CD4-positive, alpha-beta T cell treated with Interleukin-17A for 4 hours (primary cell): ENCODE measurements around the gene URGCP.
"Not testable (repeated sequence)": the region's sequence is repeated elsewhere in the genome, so short reads cannot be mapped to it uniquely, and the experiment has no call there.

Experiments used
- DNase-seq: peaks from one replicate; pipeline ENCODE4 v3.0.0-alpha.2; 2020; ENCODE audit warnings: mixed read lengths

Gene URGCP

DNA sequence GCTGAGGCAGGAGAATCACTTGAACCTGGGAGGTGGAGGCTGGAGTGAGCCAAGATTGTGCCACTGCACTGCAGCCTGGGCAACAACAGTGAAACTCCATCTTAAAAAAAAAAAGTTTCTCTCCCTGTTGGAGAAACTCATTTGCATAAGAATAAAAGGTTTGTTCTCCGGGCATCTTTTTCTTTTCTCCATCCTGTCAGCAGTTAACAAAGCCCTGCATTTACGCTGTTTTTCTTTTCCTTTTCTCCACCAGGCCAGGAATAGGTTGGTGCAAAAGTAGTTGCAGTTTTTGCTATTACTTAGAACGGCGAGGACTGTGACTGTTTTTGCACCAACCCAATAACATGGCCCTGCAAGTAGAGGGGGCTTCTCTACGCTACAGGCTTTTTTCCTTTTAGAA lies 9.5 kb upstream of the URGCP start:
- no peak for DNase-seq

DNA sequence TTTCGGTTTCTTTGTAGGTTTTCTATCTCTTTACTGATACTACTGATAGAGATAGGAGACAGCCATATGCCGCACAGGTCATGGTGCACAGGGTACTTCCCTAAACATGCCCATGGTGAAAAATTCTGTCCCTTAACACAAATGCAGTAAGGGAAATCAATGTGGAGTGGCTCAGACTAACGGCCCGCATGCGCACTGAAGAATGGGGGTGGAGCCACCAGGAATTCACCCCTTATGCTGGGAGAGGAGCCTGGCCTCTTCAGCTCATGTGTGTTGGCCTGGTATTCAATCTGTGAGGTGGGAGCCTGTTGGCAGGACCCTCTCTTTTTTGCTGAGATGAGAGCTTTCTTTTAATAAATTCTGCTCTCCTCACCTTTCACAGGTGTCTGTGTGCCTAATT lies 8.4 kb upstream of the URGCP start:
- no peak for DNase-seq

DNA sequence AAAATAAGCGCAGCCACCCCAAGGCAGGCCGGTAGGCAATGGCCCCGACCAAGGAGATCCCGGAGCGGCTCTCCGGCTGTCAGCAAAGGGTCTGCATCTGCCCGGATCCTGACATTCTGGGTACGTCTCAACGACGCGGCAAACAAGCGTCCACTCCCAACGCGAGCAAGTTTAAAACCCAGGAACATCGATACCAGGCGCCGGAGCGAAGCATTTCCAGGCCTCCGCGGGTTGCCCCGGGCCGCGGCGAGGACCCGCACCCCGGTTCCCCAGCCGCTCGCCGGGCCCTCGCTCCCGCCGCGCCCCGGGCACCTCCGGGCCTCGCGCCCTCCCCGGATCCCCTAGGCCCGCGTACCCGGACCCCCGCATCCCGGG lies 453 bp downstream of the URGCP start:
- peak; percentile 41 for DNase-seq

DNA sequence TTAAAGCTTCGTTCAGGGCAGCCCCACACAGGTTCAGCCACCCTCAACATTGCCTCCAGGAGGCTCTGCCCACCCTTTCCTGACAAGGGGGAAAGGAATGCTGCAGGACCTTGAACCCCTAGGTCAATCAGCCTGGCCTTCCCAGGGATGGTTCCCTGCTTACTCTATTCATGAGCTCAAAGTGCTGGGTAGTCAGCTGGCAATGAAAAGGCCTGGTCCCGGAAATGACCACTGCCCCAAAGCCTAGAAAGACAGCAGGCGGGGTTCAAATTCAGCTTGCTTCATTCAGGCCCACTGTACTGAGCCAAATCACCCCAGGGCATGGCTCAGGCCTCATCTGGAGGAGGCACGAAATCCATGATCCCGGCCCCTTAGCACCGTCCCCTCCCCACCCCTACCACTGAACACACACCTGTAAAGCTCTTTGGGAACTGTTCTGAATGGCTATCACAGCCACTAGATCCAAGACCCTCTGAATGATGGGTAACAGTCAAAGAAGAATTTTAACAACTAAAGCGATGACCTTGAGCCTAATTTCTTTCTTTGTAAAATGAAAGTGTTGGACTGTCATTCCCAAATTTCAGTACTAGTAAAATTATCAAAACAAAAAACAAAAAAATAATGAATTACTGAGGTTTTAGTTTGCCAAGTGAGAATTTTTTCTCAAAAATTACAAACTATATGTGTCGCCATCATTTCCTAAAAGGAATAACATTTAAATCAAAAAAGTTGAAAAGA lies 1.0 kb downstream of the URGCP start:
- no peak for DNase-seq

DNA sequence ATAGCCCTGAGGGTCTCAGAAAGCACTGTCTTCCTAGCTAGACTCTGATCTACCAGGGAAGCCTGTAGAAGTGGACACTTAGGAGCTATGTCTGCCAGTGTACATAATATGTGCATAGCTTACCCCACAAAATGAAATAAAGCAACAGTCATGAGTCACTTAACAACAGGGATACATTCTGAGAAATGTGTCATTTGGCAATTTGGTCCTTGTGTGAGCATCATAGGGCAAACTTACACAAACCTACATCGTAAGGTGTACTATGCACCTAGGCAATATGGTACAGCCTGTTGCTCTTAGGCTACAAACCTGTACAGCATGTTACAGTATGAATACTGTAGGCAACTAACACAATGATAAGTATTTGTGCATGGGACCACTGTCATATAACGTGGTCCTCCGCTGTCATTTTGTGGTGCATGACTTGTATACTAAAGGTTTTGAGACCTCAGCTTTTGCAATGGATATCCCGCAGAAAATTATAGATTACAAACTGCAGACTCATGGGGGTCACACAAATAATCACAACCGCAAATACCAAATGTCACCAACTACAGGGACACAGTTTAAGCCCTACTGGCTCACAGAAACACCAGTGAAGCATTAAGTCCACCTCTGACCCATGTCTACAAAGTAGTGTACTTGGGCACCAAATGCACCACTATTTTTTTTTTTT lies 1.7 kb downstream of the URGCP start:
- no peak for DNase-seq

DNA sequence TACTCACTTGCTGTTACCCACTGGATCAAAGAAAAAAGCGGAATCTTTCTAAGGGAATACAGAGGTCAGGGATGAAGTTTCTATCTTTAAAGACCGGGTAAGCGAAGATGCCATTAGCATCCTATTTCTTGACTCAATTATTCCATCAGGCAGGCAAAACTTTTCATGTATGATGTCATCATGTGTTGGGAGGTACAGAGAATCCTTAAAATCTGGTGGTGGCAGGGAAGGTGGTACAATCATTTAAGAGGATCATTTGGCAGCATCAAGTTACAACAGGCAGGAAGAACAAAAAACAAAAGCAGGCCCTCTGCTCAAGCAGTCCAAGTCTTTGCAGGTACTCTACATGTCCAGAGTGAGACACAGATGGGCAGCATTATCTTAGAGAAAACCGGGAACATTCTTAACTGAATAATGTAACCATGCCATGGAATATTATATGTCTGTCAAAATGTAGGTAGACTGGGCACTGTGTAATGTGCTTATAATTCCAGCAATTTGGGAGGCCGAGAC lies 3.8 kb downstream of the URGCP start:
- no peak for DNase-seq

DNA sequence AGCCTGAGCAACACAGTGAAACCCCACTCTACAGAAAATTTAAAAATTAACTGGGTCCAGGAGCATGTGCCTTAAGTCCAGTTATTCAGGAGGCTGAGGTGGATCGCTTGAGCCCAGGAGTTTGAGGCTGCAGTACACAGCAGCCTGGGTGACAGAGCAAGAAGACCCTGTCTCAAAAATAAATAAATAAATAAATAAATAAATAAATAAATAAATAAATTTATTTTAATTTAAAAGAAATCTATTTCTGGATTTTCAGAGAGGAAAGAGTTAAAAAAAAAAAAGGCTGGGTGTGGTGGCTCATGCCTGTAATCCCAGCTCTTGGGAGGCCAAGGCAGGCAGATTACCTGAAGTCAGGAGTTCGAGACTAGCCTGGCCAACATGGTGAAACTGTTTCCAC lies 7.8 kb downstream of the URGCP start:
- DNase-seq = not testable (repeated sequence)

DNA sequence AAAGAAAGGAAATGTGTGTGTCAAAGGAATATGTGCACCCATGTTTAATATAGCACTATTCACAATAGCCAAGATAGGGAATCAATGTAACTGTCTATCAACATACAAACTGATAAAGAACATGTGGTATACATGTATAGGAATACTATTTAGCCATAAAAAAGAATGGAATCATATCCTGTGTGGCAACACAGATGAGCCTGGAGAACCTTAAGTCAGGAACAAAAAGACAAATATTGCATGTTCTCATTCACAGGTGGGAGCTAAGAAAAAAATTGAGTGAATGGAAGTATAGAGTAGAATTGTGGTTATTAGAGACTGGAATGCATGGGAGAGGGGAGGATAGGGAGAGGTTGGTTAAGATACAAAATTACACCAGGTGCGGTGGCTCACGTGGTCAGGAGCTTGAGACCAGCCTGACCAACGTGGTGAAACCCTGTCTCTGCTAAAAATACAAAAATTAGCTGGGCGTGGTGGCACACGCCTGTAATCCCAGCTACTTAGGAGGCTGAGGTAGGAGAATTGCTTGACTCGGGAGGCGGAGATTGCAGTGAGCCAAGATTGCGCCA lies 10.5 kb downstream of the URGCP start:
- no peak for DNase-seq

DNA sequence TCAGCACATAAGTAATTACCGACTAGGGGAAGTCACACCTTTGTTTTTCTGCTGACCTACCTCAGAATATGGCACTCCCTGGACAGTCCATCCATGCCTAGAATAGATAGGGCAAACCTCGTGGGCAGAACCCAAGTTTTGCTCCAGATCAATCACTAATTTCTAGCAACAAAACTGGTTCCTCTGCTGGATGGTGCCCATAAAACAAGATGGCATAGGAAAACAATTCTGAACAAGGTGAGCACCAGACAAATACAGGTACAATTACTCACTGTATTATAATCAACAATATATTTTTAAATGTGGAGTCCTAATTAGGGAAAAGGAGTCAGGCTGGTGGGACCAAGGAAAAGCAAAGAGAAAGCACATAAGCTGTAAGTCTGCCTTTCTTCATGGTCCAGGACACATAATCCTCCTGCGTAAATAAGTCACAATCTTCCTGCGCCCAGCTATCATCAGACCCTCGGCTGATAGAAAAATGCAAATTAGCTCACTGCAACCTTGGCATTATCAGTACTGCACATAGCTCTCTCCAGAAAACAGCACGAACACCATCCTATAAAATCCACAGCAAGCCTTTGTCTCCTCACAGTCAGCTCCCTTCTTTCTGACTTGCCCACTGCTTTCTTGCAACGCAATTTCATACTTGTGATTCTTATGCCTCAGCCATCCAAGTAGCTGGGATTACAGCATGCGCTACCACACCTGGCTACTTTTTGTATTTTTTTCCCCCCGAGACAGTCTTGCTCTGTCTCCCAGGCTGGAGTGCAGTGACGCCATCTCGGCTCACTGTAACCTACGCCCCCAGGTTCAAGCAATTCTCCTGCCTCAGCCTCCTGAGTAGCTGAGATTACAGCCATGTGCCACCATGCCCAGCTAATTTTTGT lies 15.1 kb downstream of the URGCP start:
- no peak for DNase-seq

DNA sequence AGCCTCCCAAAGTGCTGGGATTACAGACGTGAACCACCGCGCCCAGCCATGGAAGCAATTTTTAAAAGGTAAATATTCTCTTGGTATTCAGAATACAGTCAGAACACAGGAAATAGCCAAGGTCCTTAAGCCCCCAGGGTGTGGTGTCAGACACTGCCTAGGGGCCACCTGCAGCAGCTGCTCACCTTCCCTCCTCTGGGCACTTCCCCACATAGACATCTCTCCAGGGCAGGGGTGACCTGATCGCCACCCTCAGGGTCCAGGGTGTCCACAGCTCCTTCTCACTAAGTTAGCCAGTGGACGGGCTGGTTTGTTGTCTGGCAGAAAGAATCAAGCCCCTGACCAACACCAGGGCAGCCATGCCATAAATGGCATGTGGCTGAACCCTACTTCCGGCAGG lies 15.9 kb downstream of the URGCP start:
- DNase-seq = no peak

DNA sequence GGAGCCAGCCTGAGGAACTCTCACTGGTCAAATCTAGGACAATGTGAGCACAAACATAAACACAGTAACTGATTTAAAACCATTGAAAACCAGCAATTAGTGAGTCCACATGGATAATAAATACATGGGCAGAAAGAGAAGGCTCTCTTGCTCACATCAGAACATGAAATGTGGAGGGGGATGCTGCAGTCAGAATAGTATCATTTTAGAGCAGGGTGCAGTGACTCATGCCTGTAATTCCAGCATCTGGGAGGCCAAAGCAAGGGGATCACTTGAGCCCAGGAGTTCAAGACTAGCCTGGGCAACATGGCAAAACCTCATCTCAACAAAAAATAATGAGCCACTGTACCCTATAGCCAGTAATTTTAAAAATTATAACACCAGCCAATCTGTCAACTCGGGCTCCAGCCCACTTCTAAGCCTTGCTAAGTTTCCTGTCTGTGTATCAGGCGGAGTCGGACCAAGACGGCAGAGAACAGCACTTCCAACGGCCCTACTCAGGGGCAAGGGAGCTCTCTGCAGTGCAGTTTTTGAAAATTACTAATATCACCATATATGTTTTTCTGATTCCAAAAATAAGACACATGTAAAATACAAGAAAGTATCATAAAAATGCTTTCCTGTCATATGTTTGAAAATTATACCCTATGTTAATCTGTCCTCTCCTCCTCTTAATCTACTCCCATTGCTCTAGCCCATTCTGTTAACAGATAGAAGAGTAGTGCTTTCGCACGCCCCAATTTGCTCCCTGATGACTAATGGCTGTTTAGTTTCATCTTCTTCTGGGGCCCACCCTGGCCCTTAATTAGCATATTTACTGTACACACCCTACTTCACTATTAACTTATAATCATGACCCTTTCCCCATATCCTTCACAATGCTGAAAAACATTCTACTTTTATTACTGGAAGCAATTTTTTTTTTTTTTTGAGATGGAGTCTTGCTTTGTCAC lies 17.1 kb downstream of the URGCP start:
- no peak for DNase-seq

DNA sequence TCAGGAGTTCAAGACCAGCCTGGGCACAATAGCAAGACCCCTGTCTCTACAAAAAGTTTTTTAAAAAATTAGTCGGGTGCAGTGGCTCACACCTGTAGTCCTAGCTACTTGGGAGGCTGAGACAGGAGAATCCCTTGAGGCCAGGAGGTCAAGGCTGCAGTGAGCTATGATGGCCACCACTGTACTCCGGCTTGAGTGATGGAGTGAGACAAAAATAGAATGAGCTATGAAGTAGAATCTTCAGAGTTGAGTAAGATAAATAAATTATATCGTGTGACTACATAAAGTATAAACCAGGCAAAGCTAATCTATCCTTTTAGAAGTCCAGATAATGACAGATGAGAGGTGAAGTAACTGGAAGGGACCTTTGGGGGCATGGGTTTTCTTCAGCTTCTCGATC lies 21.8 kb downstream of the URGCP start:
- no peak for DNase-seq

DNA sequence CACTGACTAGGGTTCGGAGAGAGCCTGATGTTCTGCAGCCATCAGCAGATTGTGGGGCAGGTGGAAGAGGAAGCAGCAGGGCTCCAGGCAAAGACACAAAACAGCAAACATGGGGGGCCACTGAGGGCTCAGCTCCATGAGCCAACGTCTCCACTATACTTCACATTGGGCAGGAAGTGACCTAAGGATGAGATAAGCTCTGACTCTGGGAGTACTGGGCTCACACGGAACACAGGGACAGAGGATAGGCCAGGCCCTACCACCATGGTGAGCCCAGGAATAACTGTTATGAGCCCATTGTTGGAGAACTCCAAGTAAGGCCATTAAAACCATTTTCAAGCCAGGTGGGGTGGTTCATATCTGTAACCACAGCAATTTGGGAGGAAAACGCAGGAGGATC lies 22.2 kb downstream of the URGCP start:
- DNase-seq = no peak

DNA sequence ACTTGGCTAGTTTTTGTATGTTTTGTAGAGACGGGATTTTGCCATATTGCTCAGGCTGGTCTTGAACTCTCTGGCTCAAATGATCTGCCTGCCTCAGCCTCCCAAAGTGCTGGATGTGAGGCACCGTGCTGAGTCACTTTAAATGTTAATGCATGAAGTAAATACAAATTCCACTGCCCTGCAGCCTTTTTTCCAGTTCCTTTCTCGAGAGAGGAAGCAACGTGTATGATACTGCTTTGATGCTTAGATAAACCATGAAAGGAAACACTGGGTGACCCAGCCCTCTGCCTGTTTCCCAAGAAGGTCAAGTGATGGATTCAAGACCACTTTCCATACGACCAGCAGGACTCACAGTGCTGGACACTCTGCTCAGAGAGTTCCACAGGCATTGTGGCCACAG lies 25.8 kb downstream of the URGCP start:
- DNase-seq = no peak

DNA sequence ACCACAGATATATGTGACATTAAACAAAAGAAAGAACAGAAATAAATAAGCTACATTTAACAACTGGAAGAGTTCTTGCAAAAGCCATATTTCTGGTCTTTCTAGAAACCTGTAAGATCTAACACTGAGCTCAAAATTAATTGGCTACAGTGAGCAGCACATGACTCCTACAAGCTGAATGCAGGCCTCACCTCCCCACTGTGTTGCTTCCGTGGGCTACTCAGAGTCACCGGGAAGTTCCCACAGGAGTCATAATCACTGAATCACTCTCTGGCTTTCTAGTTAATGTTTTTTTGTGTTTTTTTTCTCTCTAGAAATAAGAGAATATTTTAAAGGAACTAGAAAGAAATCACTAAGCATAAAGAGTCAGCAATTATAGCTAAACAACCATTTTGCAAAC lies 26.9 kb downstream of the URGCP start:
- DNase-seq = no peak

DNA sequence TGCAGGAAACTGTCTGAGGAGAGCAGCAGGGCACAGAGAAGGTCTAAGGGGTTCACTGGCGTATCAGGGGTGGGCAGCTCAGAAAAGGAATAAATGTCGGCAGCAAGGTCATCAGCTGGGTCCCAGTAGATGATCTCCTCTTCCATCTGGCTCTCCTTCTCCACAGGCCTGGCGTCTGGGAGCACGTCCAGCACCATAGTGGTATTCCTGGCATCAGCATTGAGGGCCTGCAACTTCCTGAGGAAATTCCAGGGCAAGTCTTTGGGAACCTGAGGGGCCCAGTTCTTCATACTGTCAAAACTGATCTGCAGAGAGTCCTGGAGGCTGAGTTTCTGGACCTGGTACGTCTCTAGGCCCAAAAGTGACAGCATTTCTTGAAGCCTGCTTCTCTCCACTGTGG lies 27.5 kb downstream of the URGCP start:
- DNase-seq = no peak

DNA sequence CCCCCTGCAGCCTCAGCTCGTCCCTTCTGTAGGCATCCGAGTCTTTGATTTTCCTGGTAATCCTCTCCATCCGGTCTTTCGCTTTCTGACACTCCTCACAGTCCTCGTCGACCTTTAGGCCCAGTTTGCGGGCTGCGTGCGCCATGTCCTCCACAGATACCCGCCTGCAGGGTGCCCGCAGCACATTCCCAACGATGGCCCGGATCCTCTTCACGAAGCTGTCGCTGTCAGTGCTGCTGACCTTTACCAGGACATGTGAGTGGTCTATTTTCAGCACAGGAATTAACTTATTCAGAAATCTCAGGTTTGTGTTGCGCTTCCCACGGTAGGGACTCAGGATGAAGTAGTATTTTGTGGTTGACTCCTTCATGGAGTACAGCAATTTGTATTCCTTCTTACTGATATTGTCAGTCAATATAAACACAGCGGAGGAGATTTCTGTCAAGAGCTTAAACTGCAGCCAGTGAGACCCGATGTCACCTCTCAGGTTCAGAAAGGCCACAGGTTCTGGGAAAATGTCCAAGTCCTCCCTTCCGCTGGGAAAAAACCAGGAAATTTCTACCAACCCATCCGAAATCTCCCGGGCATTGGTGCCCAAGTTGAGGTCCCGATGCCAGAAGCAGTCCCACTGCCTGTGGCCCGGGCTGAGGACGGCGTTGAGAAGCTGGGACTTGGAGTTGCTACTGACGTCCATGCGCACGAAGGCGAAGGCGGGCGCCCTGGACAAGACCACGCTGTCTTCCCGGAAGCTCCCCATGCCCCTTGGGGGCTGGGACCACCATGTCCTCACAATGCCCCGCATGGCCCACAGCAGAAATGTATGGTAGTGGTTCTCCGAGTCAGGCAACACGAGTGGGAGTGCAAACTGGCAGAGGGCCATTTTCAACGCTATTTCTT lies 28.2 kb downstream of the URGCP start:
- DNase-seq = no peak

DNA sequence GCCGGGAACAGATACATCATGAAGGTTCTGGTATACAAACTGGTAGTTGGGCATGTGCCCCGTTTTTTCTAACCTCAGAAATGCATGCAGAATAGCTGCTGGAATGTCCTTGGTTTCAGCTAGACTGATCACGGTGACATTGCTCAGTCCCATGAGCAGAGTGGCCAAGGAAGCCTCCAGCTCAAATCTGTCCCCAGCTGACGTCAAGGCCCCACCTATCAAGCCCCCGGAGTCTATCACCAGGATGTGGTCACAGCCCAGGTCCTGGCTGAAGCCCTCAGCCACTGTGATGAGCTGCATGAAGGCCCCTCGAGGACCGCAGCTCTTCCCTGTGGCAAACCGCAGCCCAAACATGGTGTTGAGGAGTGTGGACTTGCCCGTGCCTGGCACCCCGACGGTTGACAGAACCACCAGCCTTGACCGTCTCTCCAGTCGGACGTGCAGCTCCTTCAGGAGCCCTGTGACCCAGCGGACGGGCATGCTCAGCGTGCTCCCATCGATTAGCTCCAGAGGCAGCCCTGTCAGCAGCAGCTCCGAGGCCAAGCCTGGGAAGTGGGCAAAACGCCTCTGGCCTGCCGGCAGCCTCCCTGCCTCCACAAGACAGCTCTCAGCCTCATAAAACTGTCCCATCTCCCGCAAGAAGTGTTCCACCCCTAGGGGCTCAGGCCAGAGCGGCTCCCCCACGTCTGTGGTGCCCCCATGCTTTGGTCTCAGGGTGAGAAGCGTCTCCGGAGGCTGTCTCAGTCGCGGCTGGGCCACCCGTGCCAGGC lies 29.2 kb downstream of the URGCP start:
- DNase-seq = no peak

DNA sequence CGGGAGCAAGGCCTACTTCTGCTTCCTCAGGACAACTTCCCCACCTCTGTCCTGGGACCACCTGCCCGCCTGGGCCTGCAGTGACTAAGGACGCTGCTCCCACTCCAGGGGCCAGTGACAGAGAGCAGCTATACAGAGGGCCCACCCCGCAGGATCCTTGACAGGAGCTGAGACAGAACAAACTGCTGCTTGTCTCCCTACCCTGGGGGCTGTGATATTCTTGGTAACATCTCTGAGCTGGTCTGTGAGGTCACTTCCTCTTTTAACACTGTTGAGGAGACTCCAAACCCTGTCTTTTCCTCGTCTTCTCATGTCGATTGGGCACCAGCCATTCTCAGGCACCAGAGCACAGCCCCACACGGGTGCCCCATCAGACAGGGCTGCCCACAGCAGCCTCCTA lies 30.2 kb downstream of the URGCP start:
- no peak for DNase-seq

DNA sequence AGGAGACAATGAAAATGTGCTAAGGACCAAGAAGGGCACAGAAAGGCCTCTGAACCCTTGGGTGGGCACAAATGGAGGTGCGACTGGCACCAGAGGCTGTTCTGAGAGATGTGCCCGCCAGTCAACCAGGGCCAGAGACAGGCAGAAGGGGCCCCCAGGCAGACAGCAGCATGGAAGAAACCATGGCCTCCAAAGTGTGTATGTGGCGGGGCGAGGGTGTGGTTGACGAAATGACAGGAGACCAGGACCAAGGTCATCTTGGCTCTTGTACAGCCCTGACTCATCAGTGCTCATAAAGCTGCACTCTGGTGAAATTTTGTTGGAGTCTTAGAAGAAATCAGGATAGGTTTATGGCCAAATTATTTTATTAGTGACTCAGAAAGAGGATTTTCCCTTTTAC lies 33.1 kb downstream of the URGCP start:
- DNase-seq = no peak
